ENCODE measurements around the gene MAST4. TPM values are rescaled to one million over a fixed set of nuclear protein-coding genes. Genes with fewer than 3 reads are reported as not detected.

Gene MAST4
- total RNA-seq, 1 donor: 23.2 TPM

GRCh38 chr5:66661149-66661548, 65.0 kb downstream of the MAST4 start:
- TF ChIP-seq CTCF (IDR thresholded peaks at IDR 0.05; ENCODE audit: insufficient read depth, low read length): no peak
- peak; percentile 83 for DNase-seq (ENCODE audit: low read depth)
- H3K4me3 ChIP-seq (ENCODE audit: low read depth, low read length): no peak overlapping the region

GRCh38 chr5:66666778-66667177, 70.6 kb downstream of the MAST4 start:
- TF ChIP-seq CTCF (IDR thresholded peaks at IDR 0.05; ENCODE audit: insufficient read depth, low read length): no peak
- no peak for DNase-seq (ENCODE audit: low read depth)
- H3K4me3 ChIP-seq (ENCODE audit: low read depth, low read length): no peak overlapping the region

GRCh38 chr5:66669086-66669861, 73.1 kb downstream of the MAST4 start:
- TF ChIP-seq CTCF (IDR thresholded peaks at IDR 0.05; ENCODE audit: insufficient read depth, low read length): no peak
- no peak for DNase-seq (ENCODE audit: low read depth)

GRCh38 chr5:66669862-66670195, 73.6 kb downstream of the MAST4 start:
- DNase-seq (ENCODE audit: low read depth): no peak
- no peak overlapping the region for H3K4me3 ChIP-seq (ENCODE audit: low read depth, low read length)
- no peak for TF ChIP-seq CTCF (IDR thresholded peaks at IDR 0.05; ENCODE audit: insufficient read depth, low read length)

More at GRCh38 chr5:66669086-66669861, 73.1 kb downstream of the MAST4 start:
- H3K4me3 ChIP-seq (ENCODE audit: low read depth, low read length): no peak overlapping the region

GRCh38 chr5:66671305-66671704, 75.1 kb downstream of the MAST4 start:
- H3K4me3 ChIP-seq (ENCODE audit: low read depth, low read length): no peak overlapping the region
- no peak for DNase-seq (ENCODE audit: low read depth)
- TF ChIP-seq CTCF (IDR thresholded peaks at IDR 0.05; ENCODE audit: insufficient read depth, low read length): no peak

- no peak overlapping the region for H3K4me3 ChIP-seq (ENCODE audit: low read depth, low read length)
- no peak for DNase-seq (ENCODE audit: low read depth)
- TF ChIP-seq CTCF (IDR thresholded peaks at IDR 0.05; ENCODE audit: insufficient read depth, low read length): no peak
Measured at GRCh38 chr5:66674802-66675201, 78.6 kb downstream of the MAST4 start.

GRCh38 chr5:66675406-66675805, 79.2 kb downstream of the MAST4 start:
- TF ChIP-seq CTCF (IDR thresholded peaks at IDR 0.05; ENCODE audit: insufficient read depth, low read length): no peak
- H3K4me3 ChIP-seq (ENCODE audit: low read depth, low read length): no peak overlapping the region
- no peak for DNase-seq (ENCODE audit: low read depth)

Measured in fibroblast of the aortic adventitia (primary cell).